Heart left ventricle (tissue), 13 donors: Measurements from ENCODE around the gene SEC62.

Experiments used
- CTCF ChIP-seq, 12 donors: fragments of 200-600 bp; sonication (generic) in 4 of 12; IDR thresholded peaks; one replicate each; pipeline versions ENCODE4 v1.5.0 to v1.8.0; 2018 to 2022; ENCODE audit warnings: antibody characterized with exemption in 12 of 12, mild to moderate bottlenecking in 5 of 12
- POLR2A ChIP-seq, 2 donors: fragments of 450-650 bp; IDR thresholded peaks; one replicate each; pipeline ENCODE4 v1.6.1; 2017; ENCODE audit warnings: antibody characterized with exemption in 2 of 2, mild to moderate bottlenecking in 2 of 2, moderate library complexity in 2 of 2
- donor health status: ischemic (EF 13 %, LVEDD 7.1; RV severe dilation, severe dysfunction).
- donor health status: DM: no; HTN: yes; CAD: no.
- donor health status: DM: no; HTN: no; CAD: no.
- donor health status: ischemic (EF 25% LVEDD 6.9; RV normal size, moderate dysfunction).
- donor health status: ischemic (EF 25% LVEDD 5.7; RV mildly dilated, moderate dysfunction).
- donor health status: ischemic (EF 35%, LVEDD 5.7; RV mildly dilated, moderate dysfunction).
- donor health status: nonischemic (EF 11% LVEDD 7.7; RV severe dilation, severe dysfunction).
- donor health status: DM: yes; HTN: yes; CAD: no.
- donor health status: PGD.
- donor health status: ischemic (EF 29% LVEDD 5.4; RV normal size, mild dysfunction).
- donor health status: nonischemic (EF 23%, LVEDD 6.1; RV moderate dilation, normal function).

- TF ChIP-seq CTCF (IDR thresholded peaks at IDR 0.05) (no peak), POLR2A (IDR thresholded peaks at IDR 0.05) (no peak)
Observed at GRCh38 chr3:169946336-169946735, 20.3 kb upstream of the SEC62 start.
